ENCODE results near the gene CDIP1.

CDIP1 gene

DNA sequence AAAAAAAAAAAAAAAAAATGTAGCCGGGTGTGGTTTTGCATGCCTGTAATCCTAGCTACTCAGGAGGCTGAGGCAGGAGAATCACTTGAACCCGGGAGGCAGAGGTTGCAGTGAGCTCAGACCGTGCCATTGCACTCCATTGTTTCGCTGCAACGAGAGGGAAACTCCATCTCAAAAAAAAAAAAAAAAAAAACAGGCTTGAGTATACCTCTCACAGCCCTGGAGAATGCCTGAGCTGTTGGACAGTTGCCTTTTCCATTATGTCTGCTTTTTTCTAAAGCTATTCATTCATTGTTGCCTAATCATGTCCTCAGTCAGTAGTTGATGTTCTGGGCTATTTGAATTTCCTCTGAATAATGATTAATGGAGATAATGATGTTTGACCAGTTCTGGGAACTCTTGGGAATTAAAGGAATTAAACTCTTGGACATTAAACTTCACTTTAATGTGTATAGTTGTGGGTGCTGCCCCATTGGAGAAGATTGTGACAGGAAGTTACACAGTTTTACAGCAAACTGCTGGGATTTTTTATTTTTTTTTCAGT lies 50.5 kb downstream of the CDIP1 start:
- no peak for ATAC-seq

DNA sequence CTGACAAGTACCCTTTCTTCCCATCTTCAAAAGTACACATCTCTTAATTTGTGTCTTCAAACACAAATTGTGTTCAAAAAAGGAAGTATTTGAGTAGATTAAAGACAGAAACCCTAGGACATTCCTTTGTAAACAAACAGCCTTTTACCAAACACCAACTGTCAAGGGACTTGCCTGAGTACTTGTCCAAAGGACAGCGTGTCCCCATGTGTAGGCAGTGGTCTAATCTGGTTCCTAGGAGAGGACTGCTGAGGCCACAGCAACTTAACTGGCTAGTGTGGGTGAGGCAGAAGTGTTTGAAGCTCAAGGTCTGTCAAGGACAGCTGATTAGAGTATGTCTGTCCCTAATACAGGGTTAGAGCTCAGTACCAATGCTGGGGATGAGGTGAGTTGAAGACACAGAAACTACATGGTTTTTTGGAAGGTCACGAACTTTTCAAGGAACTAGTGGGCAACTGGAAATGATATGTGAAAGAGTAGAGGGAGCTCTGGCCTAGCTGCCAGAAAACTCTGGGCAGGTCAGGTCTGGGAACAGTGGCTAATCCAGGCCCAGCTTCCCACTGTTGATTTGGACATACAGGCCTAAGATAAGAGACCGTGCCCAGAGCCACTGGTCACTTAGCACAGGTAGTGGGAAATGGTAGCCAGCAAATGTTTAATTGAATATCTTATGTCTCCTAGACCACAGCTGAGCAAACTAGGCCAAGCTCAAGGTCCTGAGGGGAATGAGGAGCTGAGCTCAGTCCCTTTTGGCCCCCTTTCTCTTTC lies 52.3 kb downstream of the CDIP1 start:
- no peak for ATAC-seq

DNA sequence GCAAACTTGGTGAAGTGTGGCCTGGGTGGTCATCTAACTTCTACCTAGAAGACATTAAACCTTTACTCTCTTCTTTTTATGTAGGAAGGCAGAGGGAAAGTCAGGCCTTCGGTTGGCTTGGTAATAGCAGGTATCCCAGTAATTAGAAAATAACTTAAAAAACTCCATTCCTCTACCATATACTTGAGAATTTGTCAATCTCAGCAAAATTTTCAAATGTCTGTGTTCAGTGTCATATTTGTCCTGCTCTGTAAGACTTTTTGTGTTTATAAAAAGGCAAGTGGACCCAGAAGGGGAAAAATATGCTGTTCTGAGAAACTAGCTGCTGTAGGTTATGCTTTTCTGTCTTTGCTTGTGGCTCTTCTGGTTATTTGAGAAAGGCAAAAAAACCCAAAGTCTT lies 56.6 kb downstream of the CDIP1 start:
- no peak for ATAC-seq

DNA sequence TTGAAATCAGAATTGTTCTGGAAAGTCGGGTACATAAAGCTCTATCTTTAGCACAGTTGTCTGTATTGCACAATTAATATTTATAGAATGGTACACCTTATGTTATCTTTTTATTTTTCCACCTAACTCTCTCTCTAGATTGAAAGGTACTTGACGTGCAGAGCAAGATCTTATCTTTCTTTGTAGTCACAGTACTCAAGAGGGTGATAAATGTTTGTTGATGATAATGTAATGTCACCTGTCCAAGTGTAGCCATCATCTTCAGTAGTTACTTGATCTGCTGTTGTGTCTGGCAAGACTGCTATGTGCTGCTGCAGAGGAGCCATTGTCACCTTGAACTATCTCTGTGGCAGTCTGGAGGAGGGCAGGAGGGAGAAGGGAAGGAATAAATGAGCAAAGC lies 57.0 kb downstream of the CDIP1 start:
- peak in 1 of 2 donors; percentile 9 for ATAC-seq

DNA sequence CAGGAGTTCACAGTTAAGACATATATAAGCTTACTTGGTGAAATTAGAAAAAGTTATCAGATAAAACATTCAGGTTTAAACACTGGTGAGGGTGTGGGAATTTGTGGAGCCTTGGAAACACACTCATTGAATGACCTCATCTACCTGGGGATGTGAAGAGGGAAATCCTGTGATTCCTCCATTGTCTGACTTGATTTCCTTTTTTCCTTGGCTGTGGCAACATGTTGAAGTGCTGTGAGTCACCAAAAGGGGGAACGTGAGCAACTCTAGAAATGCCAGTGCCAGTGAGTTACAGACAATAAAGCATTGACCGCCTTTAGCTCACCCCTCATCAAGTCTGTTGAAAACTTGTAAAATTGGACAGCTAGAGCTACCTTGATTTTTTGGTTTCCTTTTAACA lies 60.6 kb downstream of the CDIP1 start:
- no peak for ATAC-seq

DNA sequence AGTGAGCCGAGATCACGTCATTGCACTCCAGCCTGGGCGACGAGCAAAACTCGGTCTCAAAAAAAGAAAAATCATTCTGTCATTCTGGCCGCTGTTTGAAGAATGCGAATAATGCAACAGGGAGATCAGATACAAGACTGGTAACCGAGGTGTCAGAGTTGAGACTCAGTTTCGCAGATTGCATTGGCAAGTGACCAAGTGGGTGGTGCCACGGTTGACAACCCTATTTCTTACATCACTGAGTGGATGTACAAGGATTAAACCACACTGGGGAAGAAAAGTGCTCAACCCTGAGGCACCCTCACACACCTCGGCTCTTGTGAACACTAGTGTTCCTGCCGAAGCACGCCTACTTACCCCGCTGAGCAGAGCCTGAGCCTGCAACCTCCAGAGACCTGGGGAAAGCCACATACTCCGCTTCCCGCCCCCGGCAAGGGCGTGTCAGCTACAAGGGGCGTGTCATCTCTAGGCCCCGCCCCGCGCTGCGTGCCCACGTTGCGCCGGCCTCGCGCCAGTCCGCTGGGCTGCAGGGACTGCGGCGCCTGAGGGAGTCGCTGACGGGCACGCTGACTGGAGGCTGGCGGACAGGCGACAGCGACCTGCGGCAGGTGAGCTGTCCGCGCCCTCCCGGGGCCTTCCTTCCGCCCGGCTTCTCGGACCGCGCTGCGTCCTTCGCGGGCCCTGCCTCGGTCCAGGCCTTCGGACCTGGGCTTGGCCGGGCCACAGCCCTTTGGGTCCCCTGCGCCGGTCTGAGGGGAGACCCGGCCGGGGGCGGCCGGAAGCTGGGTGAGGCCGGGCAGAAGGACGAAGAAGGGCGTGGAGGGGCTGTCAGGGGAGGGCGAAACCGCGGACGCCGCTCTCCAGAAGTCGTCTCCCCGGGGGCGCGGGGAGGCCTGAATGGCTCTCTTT lies 62.4 kb downstream of the CDIP1 start, which contains the start of gene HMOX2:
Gene HMOX2 (plus strand): TSS at position 519 of the 909 bp plus-strand sequence. CDS start 29,127 bp downstream, outside the sequence.
- ATAC-seq: peak; percentile 88

DNA sequence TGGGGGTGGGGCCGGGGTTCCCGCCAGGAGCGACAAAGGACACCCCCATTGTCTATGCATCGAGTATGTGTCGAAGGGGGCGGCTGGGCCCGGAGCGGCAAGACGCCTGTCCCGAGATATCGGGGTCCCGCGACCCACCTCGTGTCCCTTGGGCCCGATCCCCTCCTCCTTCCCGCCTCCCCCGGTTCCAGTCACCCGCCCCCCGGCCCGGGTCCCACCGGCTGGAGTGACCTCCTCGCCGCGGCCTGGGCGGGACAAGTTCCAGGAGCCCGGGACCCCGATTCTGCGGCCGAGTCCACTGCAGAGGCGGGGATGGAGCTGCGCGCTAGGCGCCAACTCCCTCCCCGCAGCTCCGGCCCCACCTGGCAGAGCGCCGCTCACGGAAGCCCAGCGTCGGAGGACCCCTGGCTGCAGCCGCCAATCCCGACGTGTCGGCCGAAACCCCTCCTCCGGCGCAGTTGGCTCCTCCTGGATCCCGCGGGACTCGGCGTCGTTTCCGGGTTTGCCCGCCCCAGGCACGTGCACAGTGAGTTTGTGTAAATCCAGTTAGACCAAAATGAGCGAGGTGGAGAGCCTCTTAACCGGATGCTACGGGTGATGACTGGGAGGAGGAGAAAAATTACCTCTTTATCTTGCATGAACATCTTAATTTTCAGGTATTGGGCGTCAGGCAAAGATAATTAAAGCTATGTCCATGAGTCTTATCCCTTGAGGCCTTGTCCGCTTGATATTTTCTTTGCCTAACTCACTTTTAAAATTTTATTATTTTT lies 64.2 kb downstream of the CDIP1 start, which contains the start of gene NMRAL1:
Gene NMRAL1 (minus strand): TSS at position 434 of the 770 bp plus-strand sequence. CDS start 493 bp downstream, outside the sequence.
- peak; percentile 55 to 64 for ATAC-seq

DNA sequence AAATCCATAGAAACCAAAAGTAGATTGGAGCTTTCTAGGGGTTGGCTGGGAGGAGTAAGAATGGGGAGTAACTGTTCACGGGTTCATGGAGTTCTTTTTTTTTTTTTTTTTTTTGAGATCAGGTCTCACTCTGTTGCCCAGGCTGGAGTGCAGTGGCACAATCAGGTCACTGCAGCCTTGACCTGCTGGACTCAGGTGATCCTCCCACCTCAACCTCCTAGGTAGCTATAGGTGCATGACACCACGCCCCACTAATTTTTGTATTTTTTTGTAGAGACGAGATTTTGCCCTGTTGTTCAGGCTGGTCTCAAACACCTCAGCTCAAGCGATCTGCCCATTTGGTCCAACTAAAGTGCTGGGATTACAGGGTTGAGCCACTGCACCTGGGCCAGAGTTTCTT lies 65.7 kb downstream of the CDIP1 start:
- ATAC-seq: no peak

DNA sequence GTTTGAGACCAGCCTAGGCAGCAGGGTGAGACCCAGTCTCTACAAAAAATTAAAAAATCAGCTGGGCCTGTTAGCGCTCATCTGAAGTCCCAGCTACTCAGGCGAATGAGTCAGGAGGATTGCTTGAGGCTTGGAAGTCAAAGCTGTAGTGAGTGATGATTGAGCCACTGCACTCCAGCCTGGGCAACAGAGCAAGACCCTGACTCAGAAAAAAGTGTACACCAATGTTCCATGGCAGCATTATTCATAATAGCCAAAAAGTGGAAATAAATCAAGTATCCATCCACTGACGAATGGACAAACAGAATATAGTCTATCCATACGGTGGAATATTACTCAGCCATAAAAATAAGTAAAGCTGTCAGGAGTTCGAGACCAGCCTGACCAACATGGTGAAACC lies 66.7 kb downstream of the CDIP1 start:
- ATAC-seq: no peak

DNA sequence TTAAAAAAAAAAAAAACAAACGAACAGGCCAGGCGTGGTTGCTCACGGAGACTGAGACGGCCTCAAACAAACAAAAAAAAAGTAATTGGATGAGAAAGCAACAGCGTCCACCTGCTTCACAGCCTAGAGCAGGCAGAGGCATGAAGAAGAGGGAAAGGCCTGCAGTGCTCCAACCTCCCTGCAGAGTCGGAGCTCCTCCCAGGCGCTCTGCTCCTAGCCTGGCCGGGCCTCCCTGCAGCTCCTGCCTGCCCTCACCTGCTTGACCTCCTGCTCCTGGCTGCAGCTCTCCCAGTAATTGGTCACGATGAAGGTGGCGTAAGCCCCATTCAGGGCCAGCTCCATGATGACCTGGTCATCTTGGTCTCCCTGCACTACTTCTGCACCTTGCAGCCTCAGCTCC lies 69.6 kb downstream of the CDIP1 start:
- ATAC-seq: no peak

DNA sequence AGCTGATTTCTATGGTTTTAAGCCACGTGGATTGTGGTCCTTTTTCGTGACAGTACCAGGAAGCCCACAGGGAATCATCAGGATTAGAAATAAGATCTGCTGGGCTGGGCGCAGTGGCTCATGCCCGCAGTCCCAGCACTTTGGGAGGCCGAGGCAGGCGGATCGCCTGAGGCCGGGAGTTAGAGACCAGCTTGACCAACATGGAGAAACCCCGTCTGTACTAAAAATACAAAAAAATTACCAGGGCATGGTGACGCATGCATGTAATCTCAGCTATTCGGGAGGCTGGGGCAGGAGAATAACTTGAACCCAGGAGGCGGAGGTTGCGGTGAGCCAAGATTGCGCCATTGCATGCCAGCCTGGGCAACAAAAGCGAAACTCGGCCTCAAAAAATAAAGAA lies 70.7 kb downstream of the CDIP1 start:
- ATAC-seq: no peak

DNA sequence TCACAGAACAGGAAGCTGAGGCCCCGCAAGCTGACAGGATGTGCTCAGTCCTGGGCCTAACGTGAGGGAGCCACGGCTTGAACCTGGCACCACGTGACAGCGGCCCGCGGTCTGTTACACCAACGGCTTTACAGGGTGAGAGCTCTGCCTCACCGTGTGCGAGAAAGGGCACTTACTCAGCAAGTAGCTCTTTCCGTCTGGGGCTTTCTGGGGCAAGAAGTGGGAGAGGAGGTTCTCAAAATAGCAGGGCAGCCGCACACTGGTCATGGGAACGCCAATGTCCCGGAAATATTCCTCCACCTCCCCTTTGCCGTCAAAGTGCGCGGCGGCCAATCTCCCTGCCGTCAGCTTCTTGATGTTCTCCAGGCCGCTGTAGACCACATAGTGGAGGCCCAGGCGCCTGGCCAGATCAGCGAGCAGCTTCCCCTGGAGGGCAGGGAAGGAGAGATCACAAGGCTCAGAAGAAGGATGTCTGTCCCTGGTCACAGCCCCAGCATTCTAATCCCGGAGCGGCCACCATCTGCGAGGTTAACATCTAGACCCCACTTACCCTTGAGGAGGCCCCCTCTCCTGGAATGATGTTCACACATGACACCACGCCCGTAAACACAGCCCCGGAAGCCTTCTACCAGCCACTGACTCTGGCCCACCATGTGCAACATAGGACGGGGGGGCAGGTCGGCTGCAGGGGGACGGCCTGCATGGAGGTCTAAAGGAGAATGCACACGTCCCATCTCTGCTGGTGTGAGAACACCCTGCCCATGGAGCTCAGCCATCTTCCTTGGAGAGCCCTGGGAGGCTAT lies 72.4 kb downstream of the CDIP1 start:
- peak; percentile 72 to 96 for ATAC-seq

DNA sequence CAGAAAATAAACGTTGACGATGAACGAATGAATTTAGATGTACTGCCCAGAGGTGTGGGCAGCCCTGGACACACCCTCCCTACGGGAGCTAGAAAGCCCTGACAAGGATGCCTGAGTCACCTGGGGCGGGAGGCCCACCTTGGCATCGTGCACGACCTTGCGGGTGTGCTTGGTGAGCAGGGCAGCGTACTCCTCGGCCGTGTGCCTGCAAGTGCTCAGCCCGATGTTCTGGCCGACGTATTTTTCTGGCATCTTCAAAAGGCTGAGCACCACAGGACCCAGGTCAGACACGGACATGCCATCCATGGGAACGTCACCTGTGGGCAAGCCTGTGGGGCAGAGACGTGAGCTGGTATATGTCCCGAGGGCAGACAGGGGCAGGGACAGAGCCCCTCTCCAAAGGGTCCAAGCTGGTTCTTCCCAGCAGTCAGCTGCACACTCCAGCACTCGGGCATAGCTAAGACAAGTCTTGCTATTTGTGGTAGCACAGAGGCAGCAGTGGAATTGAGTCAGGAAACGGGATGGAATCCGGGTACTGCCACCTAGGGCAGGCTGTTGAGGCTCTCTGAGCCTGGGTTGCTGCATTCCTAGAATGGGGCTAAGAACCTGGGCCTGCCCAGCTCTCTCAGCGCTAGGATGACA lies 74.9 kb downstream of the CDIP1 start:
- no peak for ATAC-seq

DNA sequence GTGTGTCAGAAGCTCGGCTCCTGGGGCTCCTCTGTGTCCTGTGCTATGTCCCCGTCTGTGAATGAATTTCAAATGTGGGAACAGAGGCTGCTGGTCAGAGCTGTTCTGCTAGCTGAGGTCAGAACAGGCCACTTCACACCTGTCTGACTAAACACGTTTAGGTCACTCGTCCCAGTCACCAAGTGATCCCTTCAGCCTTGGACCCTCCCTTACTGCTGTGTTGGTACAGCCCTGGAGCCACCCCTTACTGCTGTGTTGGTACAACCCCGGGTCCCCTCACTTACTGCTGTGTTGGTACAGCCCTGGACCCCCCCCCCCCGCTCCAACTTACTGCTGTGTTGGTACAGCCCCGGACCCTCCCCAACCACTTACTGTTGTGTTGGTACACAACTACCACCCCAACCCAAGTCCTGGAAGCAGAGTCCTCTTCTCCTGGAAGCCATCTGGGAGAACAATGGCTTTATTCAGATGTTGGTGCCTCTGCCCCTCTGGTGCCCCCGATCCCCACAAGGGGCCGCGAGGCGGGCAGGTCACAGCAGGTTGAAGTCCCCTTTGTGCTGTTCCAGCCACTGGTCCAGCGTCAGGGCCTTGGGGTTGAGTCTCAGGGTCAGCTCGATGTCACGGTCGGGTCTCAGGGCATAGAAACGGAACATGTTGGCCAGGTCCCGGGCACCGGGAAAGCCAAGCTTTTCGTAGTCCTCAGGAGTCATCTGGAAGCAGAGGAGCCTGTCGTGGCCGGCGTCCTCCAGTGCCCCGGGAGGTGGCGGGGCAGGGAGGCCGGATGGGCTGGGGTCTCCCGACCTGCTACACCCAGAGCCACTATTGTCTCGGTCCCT lies 77.1 kb downstream of the CDIP1 start:
- no peak for ATAC-seq

DNA sequence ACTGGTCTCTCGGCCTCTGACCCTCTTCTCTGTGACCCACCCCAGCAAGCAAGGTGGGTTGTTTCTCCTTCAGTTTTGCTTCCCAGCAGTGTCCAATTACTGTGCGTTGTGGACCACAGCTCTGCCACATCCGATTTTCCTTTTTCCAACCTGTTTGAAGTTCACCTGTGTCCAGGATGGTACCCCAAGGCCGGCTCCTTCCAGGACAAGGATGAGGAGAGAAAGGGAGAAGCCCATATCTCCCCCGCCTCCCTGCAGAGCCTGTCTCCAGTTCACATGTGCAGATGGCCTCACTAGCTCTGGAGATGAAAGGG lies 77.7 kb downstream of the CDIP1 start:
- ATAC-seq: no peak

Measured in activated CD4-positive, CD25-positive, alpha-beta regulatory T cell treated with anti-CD3 and anti-CD28 coated beads, Interleukin-2, amount 50 U/mL, for 24 hours (primary cell).